ENCODE data around the gene PDC.

DNA sequence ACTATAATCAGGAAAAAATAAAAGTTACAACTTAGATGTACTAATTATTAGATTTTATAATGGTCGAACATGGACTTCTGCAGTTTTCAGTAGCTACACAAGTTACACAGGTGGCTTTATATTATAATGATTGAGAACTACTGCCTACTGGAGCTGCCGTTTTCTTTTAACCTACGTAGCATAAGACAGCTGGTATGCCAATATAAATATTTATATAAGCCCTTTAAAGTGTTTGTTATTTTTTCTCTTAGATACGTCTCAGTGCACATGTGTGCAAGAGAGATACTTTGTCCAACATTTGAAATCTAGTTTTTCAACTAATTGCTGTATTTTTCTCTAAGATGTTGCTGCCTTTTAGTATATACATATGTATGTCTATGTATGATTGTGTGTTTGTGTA, 42.4 kb downstream of the PDC start:
- no peak for TF ChIP-seq TAF1 (IDR thresholded peaks at IDR 0.05; ENCODE audit: low read depth, low read length)
- no peak for TF ChIP-seq POLR2AphosphoS5 (IDR thresholded peaks at IDR 0.05; ENCODE audit: low read depth, low read length)

Data from GM12891 (cell line).